ENCODE measurements around the gene MYH14.
"Not testable (repeated sequence)": the region's sequence is repeated elsewhere in the genome, so short reads cannot be mapped to it uniquely, and the experiment has no call there.

MYH14 gene

GRCh38 chr19:50320051-50320450, 116.6 kb downstream of the MYH14 start:
- DNase-seq (ENCODE audit: low read depth) = no peak

- DNase-seq (ENCODE audit: low read depth) = no peak
Measured at GRCh38 chr19:50320596-50320995, 117.2 kb downstream of the MYH14 start.

- DNase-seq (ENCODE audit: low read depth) = no peak
Measured at GRCh38 chr19:50321831-50322230, 118.4 kb downstream of the MYH14 start.

GRCh38 chr19:50322234-50322633, 118.8 kb downstream of the MYH14 start:
- DNase-seq (ENCODE audit: low read depth) = no peak

GRCh38 chr19:50322931-50323781, 119.7 kb downstream of the MYH14 start:
- DNase-seq (ENCODE audit: low read depth) = no peak

- no peak for DNase-seq (ENCODE audit: low read depth)
Measured at GRCh38 chr19:50323782-50324133, 120.3 kb downstream of the MYH14 start.

- no peak for DNase-seq (ENCODE audit: low read depth)
Measured at GRCh38 chr19:50324331-50324730, 120.9 kb downstream of the MYH14 start.

- DNase-seq (ENCODE audit: low read depth) = peak; percentile 43
Measured at GRCh38 chr19:50325310-50326100, 122.1 kb downstream of the MYH14 start.

- no peak for DNase-seq (ENCODE audit: low read depth)
Measured at GRCh38 chr19:50326101-50326664, 122.8 kb downstream of the MYH14 start.

GRCh38 chr19:50327013-50327412, 123.6 kb downstream of the MYH14 start:
- no peak for DNase-seq (ENCODE audit: low read depth)

GRCh38 chr19:50327461-50328223, 124.2 kb downstream of the MYH14 start:
- no peak for DNase-seq (ENCODE audit: low read depth)

GRCh38 chr19:50328224-50328872, 124.9 kb downstream of the MYH14 start:
- no peak for DNase-seq (ENCODE audit: low read depth)

- DNase-seq (ENCODE audit: low read depth) = no peak
Measured at GRCh38 chr19:50328873-50329145, 125.4 kb downstream of the MYH14 start.

GRCh38 chr19:50329146-50329925, 125.9 kb downstream of the MYH14 start, which contains the start of gene KCNC3:
KCNC3 (minus strand) TSS chr19:50329377; CDS start chr19:50329082, 295 bp downstream.
- DNase-seq (ENCODE audit: low read depth) = peak; percentile 93

GRCh38 chr19:50329926-50330294, 126.5 kb downstream of the MYH14 start:
- not testable (repeated sequence) for DNase-seq (ENCODE audit: low read depth)

GRCh38 chr19:50330365-50331078, 127.1 kb downstream of the MYH14 start:
- DNase-seq (ENCODE audit: low read depth) = peak; percentile 72

- DNase-seq (ENCODE audit: low read depth) = no peak
Measured at GRCh38 chr19:50331221-50331993, 128.0 kb downstream of the MYH14 start.

GRCh38 chr19:50331994-50332243, 128.5 kb downstream of the MYH14 start:
- no peak for DNase-seq (ENCODE audit: low read depth)

- DNase-seq (ENCODE audit: low read depth) = no peak
Measured at GRCh38 chr19:50332244-50333038, 129.0 kb downstream of the MYH14 start.

All from T-helper 22 cell (primary cell).